GM18508 (cell line): ENCODE measurements around the gene OR10K1.

Source experiments
- ATAC-seq: cut with Tn5 transposase; IDR thresholded peaks from one replicate; pipeline ENCODE4 v1.9.1; 2021; ENCODE audit warnings: moderate number of reproducible peaks; ENCODE audit not compliant: insufficient read depth, unreplicated experiment

Gene OR10K1

GRCh38 chr1:158516966-158517365 is 55.3 kb downstream of the OR10K1 start:
- ATAC-seq = no peak
